GM12892 (cell line): ENCODE measurements around the gene ARFGEF3.

Experiments used
- POLR2A ChIP-seq: IDR thresholded peaks from 2 replicates; pipeline ENCODE4 v1.6.1; 2011; ENCODE audit warnings: low read depth, low read length, control low read depth
- POLR2AphosphoS5 ChIP-seq: IDR thresholded peaks from 2 replicates; pipeline ENCODE4 v1.6.1; 2011; ENCODE audit warnings: low read depth, low read length, control low read depth

DNA sequence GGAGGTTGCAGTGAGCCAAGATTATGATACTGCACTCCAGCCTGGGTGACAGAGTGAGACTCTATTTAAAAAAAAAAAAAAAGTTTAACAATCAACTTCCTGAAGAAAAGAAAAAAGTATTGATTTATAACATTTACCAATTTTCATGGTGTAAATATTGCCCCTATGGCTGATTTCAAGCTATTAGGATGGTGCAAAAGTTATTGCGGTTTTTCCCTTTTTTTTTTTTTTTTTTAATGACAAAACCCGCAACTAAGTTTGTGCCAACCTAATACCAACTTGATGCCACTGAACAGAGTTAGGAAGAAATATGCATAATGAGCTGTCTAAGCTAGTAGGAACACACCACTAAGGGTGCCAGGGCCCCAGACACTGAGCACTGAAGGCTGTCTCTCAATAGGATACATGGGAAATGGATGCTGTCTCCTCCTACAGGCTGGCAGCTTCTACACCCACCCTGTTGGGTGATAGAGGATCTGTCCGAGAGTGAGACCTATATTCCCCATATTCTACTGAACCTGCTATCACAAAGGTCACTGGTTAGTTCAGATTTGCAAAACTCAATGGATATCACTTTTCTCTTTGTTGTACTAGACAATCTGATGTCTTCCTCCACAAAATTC, 48.0 kb upstream of the ARFGEF3 start:
- TF ChIP-seq POLR2A (no peak), POLR2AphosphoS5 (no peak)
